Measurements from ENCODE around the gene G6PC1.
A peak's percentile ranks its signal among the peaks of the same experiment; 100 is the strongest.

DNA sequence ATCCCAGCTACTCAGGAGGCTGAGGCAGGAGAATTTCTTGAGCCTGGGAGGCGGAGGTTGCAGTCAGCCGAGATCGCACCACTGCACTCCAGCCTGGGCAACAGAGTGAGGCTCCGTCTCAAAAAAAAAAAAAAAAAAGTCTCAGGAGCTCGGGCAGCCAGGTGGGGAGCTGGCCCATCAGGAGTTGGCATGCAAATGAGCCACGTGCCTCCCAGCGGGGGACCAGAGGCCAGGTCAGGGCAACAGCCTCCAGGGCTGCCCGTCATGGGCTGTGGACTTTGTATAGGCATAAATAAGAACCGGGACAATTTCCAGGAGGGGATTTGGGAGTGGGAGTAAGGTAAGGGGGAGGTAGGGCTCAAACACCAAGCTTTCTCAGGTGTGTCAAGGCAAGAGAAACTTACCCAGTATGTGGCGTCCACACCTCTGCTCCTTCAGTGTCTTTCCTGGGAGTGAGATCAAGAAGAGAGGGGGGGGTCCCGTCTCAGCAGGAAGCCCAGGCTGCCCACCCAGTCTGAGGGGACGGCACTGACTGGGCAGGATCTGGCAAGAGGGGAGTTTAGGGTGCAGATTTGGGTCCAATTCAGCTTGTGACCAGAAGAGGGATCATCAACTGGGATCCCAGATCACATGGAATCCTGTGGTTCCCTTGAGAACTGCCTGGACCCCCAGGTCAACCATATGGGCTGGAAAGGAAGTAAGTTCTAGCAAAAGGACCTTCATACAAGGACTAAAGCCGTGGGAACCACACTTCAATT is 22.3 kb upstream of the G6PC1 start:
- TF ChIP-seq CTCF (IDR thresholded peaks at IDR 0.05 in 2 of 3, conservative IDR thresholded peaks at IDR 0.05 in 1 of 3; ENCODE audit: borderline replicate concordance in 1 of 3, insufficient read depth in 1 of 3, low read depth in 2 of 3, low read length in 2 of 3) (0 out of 6 replicates have a peak, but pooled peaks of 2 of the 3 experiments have one; percentile 4 to 15), ZBTB33 (IDR thresholded peaks at IDR 0.05; ENCODE audit: extremely low read depth, insufficient replicate concordance, low read length) (no peak), EZH2 (IDR thresholded peaks at IDR 0.05) (no peak), ZFX (IDR thresholded peaks at IDR 0.05) (no peak), POLR2AphosphoS5 (IDR thresholded peaks at IDR 0.05; ENCODE audit: low read depth, low read length) (no peak), JUND (IDR thresholded peaks at IDR 0.05) (no peak), RAD21 (IDR thresholded peaks at IDR 0.05; ENCODE audit: low read depth) (no peak), POLR2A (IDR thresholded peaks at IDR 0.05; ENCODE audit: borderline replicate concordance, extremely low read depth, insufficient read depth, insufficient read length) (no peak), ZNF274 (IDR thresholded peaks at IDR 0.05; ENCODE audit: low read depth, low read length) (no peak), TCF7L2 (IDR thresholded peaks at IDR 0.05; ENCODE audit: borderline replicate concordance, extremely low read depth, insufficient read depth, insufficient read length) (no peak), YY1 (IDR thresholded peaks at IDR 0.05; ENCODE audit: extremely low read depth, insufficient replicate concordance, low read depth, low read length) (no peak)
- TF ChIP-seq, protein P1, sequence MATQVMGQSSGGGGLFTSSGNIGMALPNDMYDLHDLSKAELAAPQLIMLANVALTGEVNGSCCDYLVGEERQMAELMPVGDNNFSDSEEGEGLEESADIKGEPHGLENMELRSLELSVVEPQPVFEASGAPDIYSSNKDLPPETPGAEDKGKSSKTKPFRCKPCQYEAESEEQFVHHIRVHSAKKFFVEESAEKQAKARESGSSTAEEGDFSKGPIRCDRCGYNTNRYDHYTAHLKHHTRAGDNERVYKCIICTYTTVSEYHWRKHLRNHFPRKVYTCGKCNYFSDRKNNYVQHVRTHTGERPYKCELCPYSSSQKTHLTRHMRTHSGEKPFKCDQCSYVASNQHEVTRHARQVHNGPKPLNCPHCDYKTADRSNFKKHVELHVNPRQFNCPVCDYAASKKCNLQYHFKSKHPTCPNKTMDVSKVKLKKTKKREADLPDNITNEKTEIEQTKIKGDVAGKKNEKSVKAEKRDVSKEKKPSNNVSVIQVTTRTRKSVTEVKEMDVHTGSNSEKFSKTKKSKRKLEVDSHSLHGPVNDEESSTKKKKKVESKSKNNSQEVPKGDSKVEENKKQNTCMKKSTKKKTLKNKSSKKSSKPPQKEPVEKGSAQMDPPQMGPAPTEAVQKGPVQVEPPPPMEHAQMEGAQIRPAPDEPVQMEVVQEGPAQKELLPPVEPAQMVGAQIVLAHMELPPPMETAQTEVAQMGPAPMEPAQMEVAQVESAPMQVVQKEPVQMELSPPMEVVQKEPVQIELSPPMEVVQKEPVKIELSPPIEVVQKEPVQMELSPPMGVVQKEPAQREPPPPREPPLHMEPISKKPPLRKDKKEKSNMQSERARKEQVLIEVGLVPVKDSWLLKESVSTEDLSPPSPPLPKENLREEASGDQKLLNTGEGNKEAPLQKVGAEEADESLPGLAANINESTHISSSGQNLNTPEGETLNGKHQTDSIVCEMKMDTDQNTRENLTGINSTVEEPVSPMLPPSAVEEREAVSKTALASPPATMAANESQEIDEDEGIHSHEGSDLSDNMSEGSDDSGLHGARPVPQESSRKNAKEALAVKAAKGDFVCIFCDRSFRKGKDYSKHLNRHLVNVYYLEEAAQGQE (IDR thresholded peaks at IDR 0.05; ENCODE audit: low read depth): no peak
